ENCODE data around the gene SLC13A4.
"Not testable (repeated sequence)": the region's sequence is repeated elsewhere in the genome, so short reads cannot be mapped to it uniquely, and the experiment has no call there.

The SLC13A4 gene

DNA sequence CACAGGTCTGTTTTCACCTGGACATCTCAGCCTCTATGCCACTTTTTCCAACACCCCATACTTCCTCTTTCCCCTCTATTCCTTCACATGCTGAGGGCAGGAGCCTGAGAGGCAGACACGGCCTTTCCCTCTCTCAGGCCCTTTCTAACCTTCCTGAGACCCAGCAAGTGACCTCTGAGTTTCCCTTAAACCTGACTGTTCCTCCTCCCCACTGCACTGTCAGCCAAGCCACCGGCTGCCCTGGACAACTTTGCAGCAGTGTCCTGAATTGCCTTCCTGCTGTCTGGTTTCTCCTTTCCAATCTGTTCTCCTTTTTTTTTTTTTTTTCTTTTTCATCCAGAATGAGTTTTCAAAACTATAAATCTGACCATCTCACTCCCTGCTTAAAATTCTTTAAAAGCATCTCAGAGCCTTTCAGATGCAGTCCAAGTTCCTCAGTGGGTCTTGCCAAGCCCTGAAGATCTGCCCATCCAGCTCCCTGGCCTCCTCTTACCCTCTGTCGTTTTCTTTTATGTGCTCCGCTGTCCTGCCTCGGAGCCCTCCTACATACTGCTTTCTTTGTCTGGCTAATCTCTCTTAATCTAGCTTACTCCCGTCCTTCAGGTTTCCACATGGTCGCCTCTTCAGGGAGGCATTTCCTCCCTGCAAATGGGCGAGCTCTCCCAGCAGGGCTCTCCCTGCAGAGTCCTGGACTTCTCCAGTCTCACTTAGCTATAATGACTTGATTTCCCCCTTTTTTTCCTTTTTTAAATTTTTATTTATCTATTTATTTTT is 30.5 kb downstream of the SLC13A4 start:
- no peak for DNase-seq (ENCODE audit: low read depth, low spot score)

DNA sequence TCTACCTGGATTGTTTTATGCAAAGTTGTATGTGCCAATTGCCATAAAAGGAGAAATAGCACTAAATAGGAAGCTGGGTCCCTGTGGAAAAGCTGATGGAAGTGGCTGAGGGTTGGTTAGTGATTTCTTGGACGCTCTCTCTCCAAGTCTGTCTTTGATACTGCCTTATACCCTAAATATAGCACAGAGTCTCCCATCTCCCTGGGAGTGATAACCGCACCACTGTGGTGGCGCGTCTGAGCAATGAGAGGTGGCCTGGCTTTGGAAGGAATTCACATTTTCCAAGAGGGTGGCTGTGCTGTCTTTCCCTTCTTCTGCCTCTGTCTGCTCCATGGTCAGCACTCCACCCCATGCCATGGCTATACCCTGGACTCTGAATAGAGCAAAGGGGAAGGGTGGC is 34.4 kb downstream of the SLC13A4 start:
- DNase-seq (ENCODE audit: low read depth, low spot score) = no peak

DNA sequence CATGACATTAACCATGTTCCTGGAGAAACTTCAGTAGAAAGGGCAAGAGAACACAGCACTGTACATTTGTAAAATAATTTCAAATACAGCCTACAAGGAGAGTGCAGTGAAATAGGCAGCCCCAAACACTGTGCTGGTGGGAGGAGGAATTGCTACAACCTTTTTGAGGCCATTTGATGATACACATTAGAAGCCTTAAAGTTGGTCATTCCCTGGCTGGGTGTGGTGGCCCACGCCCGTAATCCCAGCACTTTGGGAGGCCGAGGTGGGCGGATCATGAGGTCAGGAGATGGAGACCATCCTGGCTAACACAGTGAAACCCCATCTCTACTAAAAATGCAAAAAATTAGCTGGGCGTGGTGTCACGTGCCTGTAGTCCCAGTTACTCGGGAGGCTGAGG is 35.4 kb downstream of the SLC13A4 start:
- DNase-seq (ENCODE audit: low read depth, low spot score) = not testable (repeated sequence)

DNA sequence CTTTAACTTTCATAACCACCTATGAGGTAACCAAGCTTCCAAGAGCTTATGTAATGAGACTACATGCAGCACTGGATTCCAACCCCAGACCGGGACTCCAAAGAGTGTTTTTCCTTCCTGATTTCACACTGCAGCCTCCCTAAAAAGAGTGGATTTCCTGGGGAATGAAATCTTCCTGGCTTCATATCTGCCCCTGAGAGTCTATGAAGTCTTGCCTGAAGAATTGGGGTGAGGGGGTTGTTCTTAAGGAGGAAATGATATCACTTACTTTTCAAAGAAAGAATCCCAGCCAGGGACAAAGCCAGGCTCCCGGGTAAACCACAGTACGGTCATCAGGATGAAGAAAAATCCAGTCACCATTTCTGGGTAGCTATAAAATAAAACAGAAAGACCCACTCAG is 35.9 kb downstream of the SLC13A4 start:
- peak; percentile 52 for DNase-seq (ENCODE audit: low read depth, low spot score)

DNA sequence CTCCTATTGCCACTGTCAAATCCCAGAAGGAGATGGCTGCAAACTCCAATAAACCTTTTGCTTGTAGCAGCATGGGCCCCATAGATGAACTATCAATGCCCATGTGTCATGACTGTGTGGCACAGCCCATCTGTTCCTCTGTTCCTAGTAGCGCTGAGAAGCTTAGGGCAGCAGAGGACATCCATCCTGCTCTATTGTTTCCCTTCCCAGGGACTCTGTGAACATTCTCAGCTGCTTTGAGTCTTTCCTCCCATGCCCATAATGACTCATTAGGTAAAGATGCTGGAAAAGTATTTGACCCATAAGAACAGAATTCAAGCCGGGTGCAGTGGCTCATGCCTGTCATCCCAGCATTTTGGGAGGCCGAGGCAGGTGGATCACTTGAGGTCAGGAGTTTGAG is 37.4 kb downstream of the SLC13A4 start:
- peak; percentile 65 for DNase-seq (ENCODE audit: low read depth, low spot score)

DNA sequence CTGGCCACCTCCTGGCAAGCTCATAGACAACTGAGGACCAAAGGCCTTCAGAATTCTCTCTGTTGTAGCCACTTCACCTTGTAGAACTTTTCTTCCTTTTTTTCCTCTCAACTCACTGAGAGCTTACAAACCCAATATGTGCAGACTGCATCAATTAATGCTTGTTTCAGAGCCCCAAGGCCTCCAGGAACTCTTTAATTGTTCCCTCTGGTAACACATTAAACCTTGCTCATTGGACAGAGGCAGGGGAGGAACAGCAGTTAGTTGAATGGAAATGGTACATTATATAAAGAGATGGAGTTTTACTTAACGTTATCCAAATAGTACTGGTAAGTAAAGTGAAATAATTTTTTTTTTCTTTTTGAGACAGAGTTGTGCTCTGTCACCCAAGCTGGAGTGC is 40.5 kb downstream of the SLC13A4 start:
- no peak for DNase-seq (ENCODE audit: low read depth, low spot score)

DNA sequence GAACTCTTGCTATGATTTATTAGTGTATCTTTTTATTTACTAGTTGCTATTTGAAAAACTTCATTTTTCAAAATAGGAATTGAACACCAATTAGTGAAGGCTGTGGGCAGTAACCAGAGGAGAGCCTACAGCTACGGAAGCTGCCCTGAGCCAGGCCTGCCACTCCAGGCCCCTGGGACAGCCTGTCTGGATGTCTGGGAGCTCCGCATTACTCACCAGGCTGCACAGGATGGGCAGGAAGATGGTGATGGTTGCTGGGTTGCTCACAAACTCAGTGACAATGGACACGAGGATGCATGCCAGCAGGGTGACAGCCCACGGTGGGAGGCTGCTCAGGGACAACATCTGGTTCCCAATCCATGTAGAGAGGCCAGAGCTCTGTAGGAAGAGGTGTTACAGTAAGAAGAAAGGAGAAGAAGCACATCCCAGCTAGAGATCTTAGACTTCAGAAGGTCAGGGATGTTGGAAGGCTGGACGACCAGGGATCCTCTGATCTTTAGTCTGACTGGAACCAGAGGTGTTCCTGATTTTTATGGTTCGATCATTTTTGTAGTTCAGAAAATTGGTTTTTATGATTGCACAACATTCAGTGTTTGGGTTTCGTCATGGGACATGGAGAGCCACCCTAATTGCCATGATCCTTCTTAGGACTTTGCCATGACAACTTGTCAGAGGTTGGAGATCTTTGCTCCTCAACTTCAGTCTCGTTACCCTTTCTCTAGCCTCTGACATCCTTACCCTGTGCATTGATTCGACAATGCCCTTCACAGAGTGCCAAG is 42.5 kb downstream of the SLC13A4 start:
- peak; percentile 48 for DNase-seq (ENCODE audit: low read depth, low spot score)

DNA sequence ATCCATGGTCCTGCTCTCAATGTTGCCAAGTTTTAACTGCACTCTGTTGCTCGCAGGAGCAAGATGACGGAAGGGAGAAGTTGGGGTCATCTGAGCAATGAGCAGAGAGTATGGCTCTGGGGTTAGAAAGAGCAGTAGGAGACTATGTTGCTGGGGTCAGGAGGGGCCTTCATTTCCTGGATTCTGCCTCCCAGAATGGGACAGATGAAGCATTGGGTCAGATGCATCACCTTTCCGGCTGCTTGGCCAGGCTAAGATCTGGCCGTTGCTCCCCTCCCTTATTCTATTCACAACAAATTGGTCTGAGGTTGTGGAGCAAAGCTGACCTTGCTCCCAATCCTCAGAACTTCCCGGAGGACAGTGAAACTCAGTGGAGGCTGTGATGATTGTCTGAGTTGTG is 43.3 kb downstream of the SLC13A4 start:
- DNase-seq (ENCODE audit: low read depth, low spot score) = no peak

DNA sequence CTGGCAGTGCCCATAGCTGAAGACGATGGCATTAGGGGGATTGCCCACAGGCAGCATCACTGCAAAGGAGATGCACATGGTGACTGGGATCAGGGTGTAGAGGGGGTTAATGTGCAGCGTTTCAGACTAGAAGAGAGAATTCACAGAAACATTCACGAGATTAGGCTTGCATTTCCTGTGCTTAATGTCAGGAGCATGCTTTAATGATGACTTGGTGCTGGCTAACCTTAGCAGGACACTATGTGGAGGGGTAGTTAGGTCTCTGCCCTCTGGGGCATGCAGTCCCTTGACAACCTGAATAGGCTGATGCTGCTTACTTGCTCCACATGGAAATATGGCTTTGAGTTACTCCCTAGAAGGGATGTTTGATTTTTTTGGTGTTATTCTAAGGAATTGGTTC is 43.9 kb downstream of the SLC13A4 start:
- no peak for DNase-seq (ENCODE audit: low read depth, low spot score)

DNA sequence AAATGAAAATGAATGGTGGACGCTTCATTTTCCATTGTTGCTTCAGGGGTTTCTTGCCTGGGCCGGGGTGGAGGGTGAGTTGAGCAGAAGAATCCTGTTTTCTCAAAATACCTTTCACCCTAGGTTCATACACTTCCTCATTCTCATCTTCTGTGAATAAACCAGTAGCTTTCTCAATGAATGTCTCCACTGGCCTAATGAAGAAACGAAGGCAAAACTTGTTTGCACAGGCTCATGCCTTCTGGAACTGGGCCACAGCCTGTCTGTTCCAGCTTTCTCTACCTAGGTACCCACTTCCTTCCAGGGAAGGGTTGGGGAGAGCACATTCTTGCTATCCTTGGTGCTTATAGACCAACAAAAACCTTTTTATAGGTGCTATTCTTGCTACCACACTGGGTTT is 44.4 kb downstream of the SLC13A4 start:
- no peak for DNase-seq (ENCODE audit: low read depth, low spot score)

DNA sequence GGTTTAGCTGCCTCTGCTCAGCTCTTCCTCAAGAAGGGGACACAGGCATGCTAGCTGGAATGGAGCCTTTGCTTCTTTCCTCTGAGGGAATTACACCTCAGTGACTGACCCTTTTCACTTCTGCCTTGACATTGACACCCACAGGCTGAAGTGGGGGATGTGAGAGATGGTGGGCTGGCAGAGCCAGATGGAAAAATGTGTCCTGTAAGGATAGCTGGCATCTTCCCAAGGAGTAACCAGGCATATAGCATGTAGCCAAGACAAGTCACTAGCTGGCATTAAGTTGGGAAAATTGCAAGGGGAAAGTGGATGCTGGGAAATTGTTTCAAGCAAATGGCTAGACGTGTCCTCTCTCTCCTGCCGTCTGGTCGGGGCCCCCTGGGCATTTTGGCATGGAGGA is 45.8 kb downstream of the SLC13A4 start:
- no peak for DNase-seq (ENCODE audit: low read depth, low spot score)

DNA sequence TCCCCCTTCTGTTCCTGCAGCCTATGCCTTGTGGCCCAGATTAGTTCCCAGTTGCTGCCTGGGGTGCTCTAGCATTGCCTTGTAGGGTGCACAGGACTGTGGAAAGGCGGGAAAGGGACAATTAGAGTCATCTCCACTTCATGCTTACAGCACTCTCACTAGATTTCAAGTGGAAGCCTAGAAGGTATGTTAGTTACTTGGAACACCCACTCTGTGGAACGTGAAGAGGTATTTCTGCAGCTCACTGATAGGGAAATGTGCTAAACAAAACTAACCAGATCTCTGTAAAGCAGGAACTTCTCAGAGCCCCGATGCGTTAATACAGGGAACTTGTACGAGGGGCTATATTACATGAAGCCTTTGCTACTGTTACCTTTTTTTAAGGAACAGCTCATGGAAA is 46.2 kb downstream of the SLC13A4 start:
- no peak for DNase-seq (ENCODE audit: low read depth, low spot score)

DNA sequence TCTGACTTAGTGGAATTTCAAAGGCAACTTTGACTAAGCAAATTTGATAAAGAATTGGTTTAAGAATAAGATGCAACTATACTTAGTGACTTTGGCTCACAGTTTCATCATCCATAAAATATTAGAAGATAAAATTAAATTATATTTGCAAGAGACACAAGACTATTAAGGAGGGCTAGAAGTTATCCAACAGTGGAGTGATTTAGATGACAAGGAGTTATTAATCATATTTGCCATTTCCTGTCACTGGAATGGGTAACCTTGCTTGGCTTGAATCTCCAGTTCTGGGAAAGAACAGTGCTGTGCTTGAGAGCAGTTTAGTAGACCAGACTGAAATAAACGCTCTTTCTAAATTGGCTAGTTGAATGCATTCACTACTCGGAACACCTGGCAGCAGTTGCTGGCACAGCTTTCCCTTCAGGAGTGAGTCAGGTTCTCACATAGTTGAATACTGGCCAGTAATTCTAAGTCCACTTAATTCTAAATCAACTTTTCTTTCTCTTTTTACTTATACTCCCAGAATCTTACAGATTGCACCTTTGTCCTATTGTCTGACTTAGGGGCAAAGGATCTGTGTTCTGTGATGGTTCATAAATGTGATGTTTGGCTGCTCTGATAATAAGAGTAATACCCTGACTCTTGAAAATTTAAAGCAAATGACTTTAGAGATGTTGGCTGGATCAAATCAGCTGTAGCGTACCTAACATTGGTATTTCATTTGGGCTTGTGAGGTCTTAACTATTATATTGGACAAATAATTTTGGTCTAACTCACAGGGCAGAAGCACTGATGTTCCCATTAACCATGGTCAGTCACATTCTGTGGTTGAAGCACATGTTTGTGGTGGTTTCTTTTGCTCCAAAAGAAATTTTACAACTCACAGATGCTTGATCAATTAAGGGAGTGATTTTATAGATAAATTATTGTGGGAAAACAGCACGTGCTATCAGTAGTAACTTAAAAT is 49.1 kb downstream of the SLC13A4 start:
- peak; percentile 94 for DNase-seq (ENCODE audit: low read depth, low spot score)

DNA sequence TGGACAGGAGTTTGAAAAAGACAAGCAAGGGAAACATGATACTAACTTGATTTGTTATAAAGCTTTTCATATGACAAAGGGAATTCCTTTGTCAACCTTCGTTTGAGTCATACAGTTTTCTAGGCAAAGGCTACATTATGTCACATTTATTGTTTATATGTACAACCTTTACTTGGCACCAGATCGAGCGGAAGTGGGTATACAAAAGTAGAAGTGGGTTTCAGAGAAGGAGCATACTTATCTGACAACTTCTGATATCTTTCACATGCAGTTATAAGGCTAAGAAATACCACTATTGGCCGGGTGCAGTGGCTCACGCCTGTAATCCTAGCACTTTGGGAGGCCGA is 54.7 kb downstream of the SLC13A4 start:
- peak; percentile 66 for DNase-seq (ENCODE audit: low read depth, low spot score)

DNA sequence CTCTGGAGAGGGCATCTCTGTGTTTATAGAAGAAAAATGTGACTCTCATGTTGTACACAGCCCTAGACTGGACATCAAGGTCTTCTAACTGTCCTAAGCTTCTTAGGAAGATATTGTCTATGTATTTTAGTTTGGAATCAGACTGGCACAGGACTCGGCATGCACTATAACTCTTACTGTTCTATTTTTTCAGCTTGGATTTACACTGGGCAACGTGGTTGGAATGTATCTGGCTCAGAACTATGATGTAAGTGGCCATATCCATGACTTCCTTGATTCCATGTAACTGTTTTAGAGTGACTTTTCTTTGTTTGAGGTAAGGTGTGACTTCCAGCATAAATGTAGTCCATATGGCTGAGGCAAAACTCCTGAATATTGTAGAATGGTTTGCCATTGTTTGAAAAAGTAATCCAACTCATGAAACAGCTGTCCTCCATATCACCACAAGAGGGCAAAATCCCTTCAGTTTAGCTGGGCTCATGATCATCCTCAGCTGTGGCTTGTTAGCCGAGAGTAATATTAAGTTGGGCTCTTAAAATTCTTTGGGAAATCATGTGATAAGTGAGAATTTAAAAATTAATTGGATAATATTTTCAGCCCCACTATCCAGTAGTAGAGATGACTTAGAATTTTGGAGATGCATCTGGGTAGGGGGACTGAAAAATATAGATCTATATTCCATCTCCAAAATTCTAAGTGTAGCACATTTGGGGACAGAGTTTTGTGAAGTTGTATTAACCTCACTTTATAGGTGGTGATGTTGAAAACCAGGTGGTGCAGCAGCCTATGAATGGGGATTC is 55.2 kb downstream of the SLC13A4 start:
- DNase-seq (ENCODE audit: low read depth, low spot score) = peak; percentile 87

DNA sequence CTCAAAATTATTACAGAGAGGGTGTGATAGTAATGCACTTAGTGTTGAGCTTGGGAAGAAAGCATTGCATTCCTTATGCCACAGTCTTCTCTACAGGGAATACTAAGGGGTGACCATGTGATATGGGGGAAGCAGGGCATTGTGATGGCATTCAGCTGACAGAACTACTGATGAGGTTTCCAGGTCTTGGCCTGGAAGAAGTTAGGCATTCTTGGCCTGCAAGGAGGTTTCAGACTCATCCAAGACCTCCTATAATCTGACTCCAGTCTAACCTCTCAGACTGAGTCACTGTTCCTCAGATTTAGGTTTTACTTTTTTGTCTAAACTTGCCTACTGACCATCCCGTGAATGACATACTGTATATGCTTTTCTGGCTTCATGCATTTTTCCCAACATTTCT is 57.8 kb downstream of the SLC13A4 start:
- peak; percentile 56 for DNase-seq (ENCODE audit: low read depth, low spot score)

DNA sequence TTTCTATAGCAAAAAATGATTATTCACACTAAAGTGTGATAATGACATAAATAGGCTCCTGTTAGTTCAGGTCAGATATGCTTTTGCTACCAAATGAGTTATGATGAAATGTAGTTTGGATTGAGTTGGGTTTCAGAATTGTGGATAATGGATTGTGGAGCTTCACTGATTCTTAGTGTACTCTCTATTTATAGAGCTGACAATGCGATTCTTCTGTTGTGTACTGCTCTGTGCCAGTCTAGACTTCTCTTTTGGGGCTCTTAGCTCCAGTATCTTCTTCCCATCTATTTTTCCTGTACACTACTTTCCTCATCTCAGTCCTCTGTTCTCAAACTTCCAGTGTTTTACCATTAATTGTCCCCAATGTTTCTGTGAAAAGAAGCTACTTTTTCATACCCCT is 58.2 kb downstream of the SLC13A4 start:
- no peak for DNase-seq (ENCODE audit: low read depth, low spot score)

DNA sequence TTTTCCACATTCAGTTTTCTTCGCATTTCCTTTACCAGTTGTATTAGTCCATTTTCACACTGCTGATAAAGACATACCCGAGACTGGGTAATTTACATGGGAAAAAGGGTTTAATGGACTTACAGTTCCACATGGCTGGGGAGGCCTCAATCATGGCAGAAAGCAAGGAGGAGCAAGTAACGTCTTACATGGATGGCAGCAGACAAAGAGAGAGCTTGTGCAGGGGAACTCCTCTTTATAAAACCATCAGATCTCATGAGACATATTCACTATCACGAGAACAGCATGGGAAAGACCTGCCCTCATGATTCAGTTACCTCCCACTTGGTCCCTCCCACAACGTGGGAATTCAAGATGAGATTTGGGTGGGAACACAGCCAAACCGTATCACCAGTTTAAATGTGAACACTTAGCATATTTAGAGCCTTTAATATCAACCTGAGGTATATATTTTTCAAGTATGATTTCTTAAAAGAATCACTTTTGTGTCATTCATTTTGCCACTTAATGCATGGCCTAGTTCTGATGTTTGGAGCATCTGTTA is 59.1 kb downstream of the SLC13A4 start:
- not testable (repeated sequence) for DNase-seq (ENCODE audit: low read depth, low spot score)

DNA sequence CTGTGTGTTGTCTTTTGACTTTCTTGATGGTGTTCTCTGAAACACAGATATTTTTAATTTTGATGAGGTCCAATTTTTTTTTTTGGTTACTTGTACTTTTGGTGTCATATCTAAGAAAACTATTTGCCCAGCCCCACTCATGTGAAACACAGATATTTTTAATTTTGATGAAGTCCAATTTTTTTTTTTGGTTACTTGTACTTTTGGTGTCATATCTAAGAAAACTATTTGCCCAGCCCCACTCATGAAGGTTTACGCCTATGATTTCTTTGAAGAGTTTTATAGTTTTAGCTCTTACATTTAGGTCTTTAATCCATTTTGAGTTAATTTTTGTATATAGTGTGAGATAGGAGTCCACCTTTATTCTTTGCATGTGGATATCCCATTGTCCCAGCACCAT is 60.4 kb downstream of the SLC13A4 start:
- not testable (repeated sequence) for DNase-seq (ENCODE audit: low read depth, low spot score)

DNA sequence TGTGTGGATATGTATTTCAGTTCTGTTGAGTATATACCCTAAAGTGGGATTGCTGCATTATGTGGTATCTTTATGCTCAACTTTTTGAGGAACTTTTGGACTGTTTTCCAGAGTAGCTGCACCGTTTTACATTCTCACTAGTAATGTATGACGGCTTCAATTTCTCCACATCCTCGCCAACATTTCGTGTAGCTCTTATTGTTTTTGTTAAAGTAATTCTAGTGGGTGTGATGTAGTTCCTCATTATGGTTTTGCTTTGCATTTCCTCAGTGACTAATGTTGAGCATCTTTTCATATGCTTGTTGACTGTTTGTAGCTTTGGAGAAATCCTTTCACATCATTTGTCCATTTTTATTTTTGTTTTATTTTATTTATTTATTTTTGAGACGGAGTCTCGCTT is 61.1 kb downstream of the SLC13A4 start:
- no peak for DNase-seq (ENCODE audit: low read depth, low spot score)

DNA sequence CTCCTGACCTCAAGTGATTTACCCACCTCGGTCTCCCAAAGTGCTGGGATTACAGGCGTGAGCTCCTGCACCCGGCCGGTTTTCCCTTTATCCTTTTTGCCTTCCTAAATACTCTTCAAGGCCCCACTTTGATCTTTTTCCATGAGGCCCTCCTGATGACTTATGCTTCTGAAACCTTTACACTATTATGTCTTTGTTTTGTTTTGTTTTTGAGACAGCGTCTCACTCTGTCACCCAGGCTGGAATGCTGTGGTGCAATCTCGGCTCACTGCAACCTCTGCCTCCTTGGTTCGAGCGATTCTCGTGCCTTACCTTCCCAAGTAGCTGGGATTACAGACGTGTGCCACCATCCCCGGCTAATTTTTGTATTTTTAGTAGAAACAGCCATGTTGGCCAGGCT is 61.8 kb downstream of the SLC13A4 start:
- DNase-seq (ENCODE audit: low read depth, low spot score) = no peak
